ENCODE measurements around the gene KCNJ12.

GRCh38 chr17:21330436-21331160 lies 45.6 kb upstream of the KCNJ12 start:
- TF ChIP-seq FOXM1 (IDR thresholded peaks at IDR 0.05; ENCODE audit: borderline replicate concordance) (no peak), SP1 (IDR thresholded peaks at IDR 0.05) (no peak), SUZ12 (IDR thresholded peaks at IDR 0.05) (no peak), BHLHE40 (IDR thresholded peaks at IDR 0.05; ENCODE audit: borderline replicate concordance) (no peak), FOXK2 (IDR thresholded peaks at IDR 0.05) (no peak), NFRKB (IDR thresholded peaks at IDR 0.05) (no peak)

All from HEK293T (cell line).